ENCODE data around the gene LRRN2. TPM values are rescaled to one million over a fixed set of nuclear protein-coding genes. Genes with fewer than 3 reads are reported as not detected.

Gene LRRN2
- total RNA-seq, 1 experiment from 2014 or later, result 5.8 TPM

DNA sequence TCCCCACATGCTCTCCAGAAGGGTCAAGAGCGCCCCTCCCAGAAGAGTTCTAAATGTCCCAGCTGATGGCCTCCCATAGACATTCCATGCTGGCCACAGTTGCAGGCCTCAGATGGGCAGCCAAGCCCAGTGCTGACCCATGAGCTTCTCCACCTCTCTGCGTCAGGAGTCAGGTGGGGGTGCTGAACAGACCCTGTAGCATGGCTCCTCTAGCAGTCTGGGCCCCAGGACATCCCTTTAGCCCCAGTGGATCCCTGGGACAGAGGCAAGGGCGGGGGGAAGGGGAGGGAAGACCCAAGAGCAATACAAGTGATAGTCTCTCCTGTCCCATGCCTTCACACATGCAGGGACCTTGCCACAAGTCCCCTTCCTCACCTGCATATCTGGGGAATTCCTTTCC lies 56.7 kb downstream of the LRRN2 start:
- H3K9ac ChIP-seq (ENCODE audit: extremely low read depth, insufficient read length, low read length), result no peak overlapping the region
- H3K9me3 Mint-ChIP-seq, result peaks cover 0 to 8% of the 10 kb centered on the region in 2 experiments; a peak in 2 of 5 replicates
- DNase-seq, result no peak
- peaks cover 11 to 29% of the 10 kb centered on the region in 2 experiments for H3K4me1 Mint-ChIP-seq
- no peak overlapping the region for H3K27ac ChIP-seq (ENCODE audit: insufficient read length, low read depth, low read length)
- no peaks in the 10 kb centered on the region for H3K79me2 ChIP-seq (ENCODE audit: insufficient read depth, low read length)
- no peaks in the 10 kb centered on the region; the same call in 1 of the 2 replicates for H3K4me1 ChIP-seq (ENCODE audit: insufficient read depth, low read length)
- no peak overlapping the region for H3K4me3 Mint-ChIP-seq
- H3K9me3 ChIP-seq (ENCODE audit: control insufficient read depth, low read depth, low read length), result no peaks in the 10 kb centered on the region
- H3K27me3 ChIP-seq (ENCODE audit: insufficient read depth, low read length), result no peaks in the 10 kb centered on the region
- no peak overlapping the region for H3K56ac ChIP-seq (ENCODE audit: insufficient read length, low read depth, low read length)
- no peaks in the 10 kb centered on the region for H3K79me1 ChIP-seq (ENCODE audit: insufficient read depth, low read depth, low read length, poor library complexity, severe bottlenecking)
- no peak overlapping the region for H3K4me2 ChIP-seq (ENCODE audit: insufficient read depth, insufficient read length, low read length)
- no peaks in the 10 kb centered on the region for H4K20me1 ChIP-seq (ENCODE audit: control insufficient read depth, insufficient read depth, insufficient read length)
- no peak overlapping the region for H2BK15ac ChIP-seq (ENCODE audit: low read depth, low read length)
- no peak overlapping the region for H4K8ac ChIP-seq (replicated peaks; ENCODE audit: insufficient read length, low read depth, low read length)
- no peak overlapping the region for H3K4ac ChIP-seq (ENCODE audit: low read depth, low read length)
- no peak overlapping the region for H3K14ac ChIP-seq (ENCODE audit: insufficient read depth, low read length)
- H2AFZ ChIP-seq (ENCODE audit: low read length), result no peak overlapping the region
- H4K5ac ChIP-seq (ENCODE audit: insufficient read length, low read depth, low read length), result no peak overlapping the region
- WGBS (ENCODE audit: extremely low coverage, insufficient read length, low lambda C conversion rate), result no CpG with 5 or more reads among the region's 3 CpGs
- no peak overlapping the region for H2BK20ac ChIP-seq (ENCODE audit: low read depth, low read length, poor library complexity, severe bottlenecking)
- no peaks in the 10 kb centered on the region for H3K23me2 ChIP-seq (ENCODE audit: insufficient read length, low read depth, low read length, poor library complexity, severe bottlenecking)
- H3K36me3 Mint-ChIP-seq (ENCODE audit: insufficient read depth in 1 of 3, low read depth in 3 of 3), result peaks cover 0 to 7% (median 4%) of the 10 kb centered on the region in 3 experiments; a peak in 5 of 7 replicates
- no peak overlapping the region for H4K91ac ChIP-seq (ENCODE audit: insufficient read length, low read depth, low read length)
- H2AK5ac ChIP-seq (ENCODE audit: insufficient read length, low read length), result no peak overlapping the region
- no peak overlapping the region for H3K27ac Mint-ChIP-seq
- H3K27me3 Mint-ChIP-seq (ENCODE audit: low read depth), result peaks cover 8% of the 10 kb centered on the region
- H3T11ph ChIP-seq (ENCODE audit: low read length), result no peak overlapping the region
- H2BK5ac ChIP-seq (ENCODE audit: insufficient read length, low read length), result no peak overlapping the region
- H2BK12ac ChIP-seq (ENCODE audit: insufficient read length, low read depth, low read length), result no peak overlapping the region
- TF ChIP-seq, protein P1, sequence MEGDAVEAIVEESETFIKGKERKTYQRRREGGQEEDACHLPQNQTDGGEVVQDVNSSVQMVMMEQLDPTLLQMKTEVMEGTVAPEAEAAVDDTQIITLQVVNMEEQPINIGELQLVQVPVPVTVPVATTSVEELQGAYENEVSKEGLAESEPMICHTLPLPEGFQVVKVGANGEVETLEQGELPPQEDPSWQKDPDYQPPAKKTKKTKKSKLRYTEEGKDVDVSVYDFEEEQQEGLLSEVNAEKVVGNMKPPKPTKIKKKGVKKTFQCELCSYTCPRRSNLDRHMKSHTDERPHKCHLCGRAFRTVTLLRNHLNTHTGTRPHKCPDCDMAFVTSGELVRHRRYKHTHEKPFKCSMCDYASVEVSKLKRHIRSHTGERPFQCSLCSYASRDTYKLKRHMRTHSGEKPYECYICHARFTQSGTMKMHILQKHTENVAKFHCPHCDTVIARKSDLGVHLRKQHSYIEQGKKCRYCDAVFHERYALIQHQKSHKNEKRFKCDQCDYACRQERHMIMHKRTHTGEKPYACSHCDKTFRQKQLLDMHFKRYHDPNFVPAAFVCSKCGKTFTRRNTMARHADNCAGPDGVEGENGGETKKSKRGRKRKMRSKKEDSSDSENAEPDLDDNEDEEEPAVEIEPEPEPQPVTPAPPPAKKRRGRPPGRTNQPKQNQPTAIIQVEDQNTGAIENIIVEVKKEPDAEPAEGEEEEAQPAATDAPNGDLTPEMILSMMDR (conservative IDR thresholded peaks at IDR 0.05), result no peak
- no peak overlapping the region for H3K18ac ChIP-seq (ENCODE audit: insufficient read length, low read depth, low read length)
- no peak overlapping the region for H2BK120ac ChIP-seq (ENCODE audit: low read depth, low read length, poor library complexity, severe bottlenecking)
- H3K23ac ChIP-seq (ENCODE audit: insufficient read length, low read depth, low read length), result no peak overlapping the region
